SK-N-SH (cell line): ENCODE measurements around the gene CSRNP2. TPM values are rescaled to one million over a fixed set of nuclear protein-coding genes. Genes with fewer than 3 reads are reported as not detected.

ENCODE experiments used
- CTCF ChIA-PET: fragments of 300-600, 350-600 bp; formaldehyde crosslinking; extraction: SDS; loops from one replicate; lab custom pipeline; 2021; lab: Yijun Ruan, JAX
- POLR2A ChIA-PET: fragments of 350-600 bp; sonication (Branson Sonifier 250); formaldehyde crosslinking; extraction: SDS; loops from one replicate; lab custom pipeline; 2020; ENCODE audit warnings: antibody characterized with exemption, inconsistent platforms; lab: Yijun Ruan, JAX
- DNase-seq: peaks from one replicate; pipeline ENCODE4 v3.0.0; 2012
- H2AFZ ChIP-seq: fragments of 200-600 bp; sonication (generic); 2 replicates; pipeline ENCODE4 v1.8.1; 2016; ENCODE audit warnings: antibody characterized with exemption, mild to moderate bottlenecking, low read depth
- H3F3A ChIP-seq: fragments of 200-600 bp; sonication (generic); replicated peaks from 2 replicates; pipeline ENCODE3; 2016; ENCODE audit warnings: antibody characterized with exemption, mild to moderate bottlenecking; ENCODE audit not compliant: insufficient read depth
- H3K27ac ChIP-seq, 2 experiments: fragments of 200-500 bp in 1 of 2; fragments of 200-600 bp in 1 of 2; sonication (Bioruptor generic) in 1 of 2; sonication (generic), shearing (Covaris generic) in 1 of 2; 2 replicates each; pipeline versions ENCODE4 v1.5.1 to v1.6.1; 2014 to 2016; ENCODE audit warnings: low read depth in 2 of 2, inconsistent platforms in 1 of 2, low read length in 1 of 2, mild to moderate bottlenecking in 1 of 2, mixed read lengths in 1 of 2
- H3K27me3 ChIP-seq: fragments of 200-600 bp; sonication (generic), shearing (Covaris generic); 2 replicates; pipeline ENCODE4 v1.6.1; 2016; ENCODE audit warnings: mixed run types; ENCODE audit not compliant: insufficient read depth
- H3K36me3 ChIP-seq, 2 experiments: fragments of 200-500 bp in 1 of 2; fragments of 200-600 bp in 1 of 2; sonication (Bioruptor generic) in 1 of 2; sonication (generic) in 1 of 2; replicated peaks in 1 of 2; 2 replicates each; pipeline versions ENCODE3 to v1.5.1; 2014 to 2016; ENCODE audit warnings: low read length in 1 of 2, mild to moderate bottlenecking in 1 of 2; ENCODE audit not compliant: insufficient read depth in 2 of 2, control insufficient read depth in 1 of 2
- H3K4me1 ChIP-seq, 2 experiments: fragments of 200-500 bp in 1 of 2; fragments of 200-600 bp in 1 of 2; sonication (Bioruptor generic) in 1 of 2; sonication (generic), shearing (Covaris generic) in 1 of 2; 2 replicates each; pipeline versions ENCODE4 v1.5.1 to v1.6.1; 2014 to 2016; ENCODE audit warnings: low read depth in 1 of 2, low read length in 1 of 2, mixed run types in 1 of 2; ENCODE audit not compliant: insufficient read depth in 2 of 2, control insufficient read depth in 1 of 2
- H3K4me2 ChIP-seq: fragments of 200-600 bp; sonication (generic), shearing (Covaris generic); 2 replicates; pipeline ENCODE4 v1.6.1; 2017; ENCODE audit warnings: mixed run types
- H3K4me3 ChIP-seq, 2 experiments: fragments of 200-500 bp in 1 of 2; fragments of 200-600 bp in 1 of 2; sonication (Bioruptor generic) in 1 of 2; sonication (generic), shearing (Covaris generic) in 1 of 2; 2 replicates each; pipeline versions ENCODE4 v1.5.1 to v1.8.1; 2014 to 2016; ENCODE audit warnings: low read depth in 2 of 2, inconsistent platforms in 1 of 2, low read length in 1 of 2, mild to moderate bottlenecking in 1 of 2, mixed read lengths in 1 of 2, moderate library complexity in 1 of 2
- H3K79me2 ChIP-seq: fragments of 200-600 bp; sonication (generic); 2 replicates; pipeline ENCODE4 v1.8.1; 2017; ENCODE audit warnings: mild to moderate bottlenecking; ENCODE audit not compliant: insufficient read depth
- H3K9ac ChIP-seq: fragments of 200-600 bp; sonication (generic); 2 replicates; pipeline ENCODE4 v1.6.1; 2017; ENCODE audit warnings: mixed run types
- H3K9me2 ChIP-seq: fragments of 200-600 bp; sonication (generic); 2 replicates; pipeline ENCODE4 v1.6.1; 2017; ENCODE audit warnings: mixed run types
- H3K9me3 ChIP-seq: fragments of 200-600 bp; sonication (generic); 2 replicates; pipeline ENCODE4 v1.6.1; 2017; ENCODE audit warnings: mixed run types, mild to moderate bottlenecking, moderate library complexity
- H4K20me1 ChIP-seq: fragments of 200-600 bp; sonication (generic); 2 replicates; pipeline ENCODE4 v1.6.1; 2017; ENCODE audit warnings: mild to moderate bottlenecking, mixed run types; ENCODE audit not compliant: insufficient read depth
- CTCF ChIP-seq: fragments of 200-600 bp; sonication (generic); IDR thresholded peaks from 2 replicates; pipeline ENCODE4 v1.6.1; 2017; ENCODE audit warnings: antibody characterized with exemption, mild to moderate bottlenecking, moderate library complexity
- EZH2phosphoT487 ChIP-seq: fragments of 200-600 bp; sonication (generic); IDR thresholded peaks from 2 replicates; pipeline ENCODE4 v1.6.1; 2017; ENCODE audit warnings: low read depth, mixed run types, mild to moderate bottlenecking, antibody characterized with exemption, moderate library complexity, borderline replicate concordance
- FOXM1 ChIP-seq: IDR thresholded peaks from 2 replicates; pipeline ENCODE4 v1.4.0; 2012; ENCODE audit warnings: low read depth, mild to moderate bottlenecking
- GABPA ChIP-seq: IDR thresholded peaks from 2 replicates; pipeline ENCODE4 v1.4.0; 2012; ENCODE audit warnings: low read depth, mild to moderate bottlenecking
- GATA2 ChIP-seq: sonication (generic); formaldehyde crosslinking; IDR thresholded peaks from 2 replicates; pipeline ENCODE4 v1.5.0; 2020; ENCODE audit warnings: mild to moderate bottlenecking, missing genetic modification reagents
- IRF3 ChIP-seq: fragments of 150-350 bp; IDR thresholded peaks from 2 replicates; pipeline ENCODE4 v1.6.1; 2016; ENCODE audit warnings: mild to moderate bottlenecking, low read depth, low read length
- JUND ChIP-seq: IDR thresholded peaks from 2 replicates; pipeline ENCODE4 v1.4.0; 2012
- NFIC ChIP-seq: IDR thresholded peaks from 2 replicates; pipeline ENCODE4 v1.4.0; 2012; ENCODE audit warnings: borderline replicate concordance
- RCOR1 ChIP-seq: fragments of 150-350 bp; IDR thresholded peaks from 2 replicates; pipeline ENCODE4 v1.6.1; 2017; ENCODE audit warnings: antibody characterized with exemption, low read length
- REST ChIP-seq: IDR thresholded peaks from 2 replicates; pipeline ENCODE4 v1.6.1; 2012; ENCODE audit warnings: mild to moderate bottlenecking, low read depth, low read length, moderate library complexity
- TAF1 ChIP-seq: IDR thresholded peaks from 2 replicates; pipeline ENCODE4 v1.6.1; 2012; ENCODE audit warnings: low read depth, mild to moderate bottlenecking, low read length, moderate library complexity, borderline replicate concordance
- TEAD4 ChIP-seq: IDR thresholded peaks from 2 replicates; pipeline ENCODE4 v1.4.0; 2012; ENCODE audit warnings: mild to moderate bottlenecking, borderline replicate concordance; ENCODE audit not compliant: insufficient read depth
- WGBS: methylation state at CpG from one replicate; pipeline ENCODE4 v1.1.6; 2017; ENCODE audit warnings: low lambda C conversion rate; 5-methylcytosine and 5-hydroxymethylcytosine counted together
- polyA plus RNA-seq, 3 experiments: library from polyadenylated mRNA; depleted of rRNA; stranded (reverse); fragments of >200 nt; gene quantifications; 2 replicates each; pipeline ENCODE4 v1.2.3, GENCODE V29; 2012

Gene CSRNP2
- polyA plus RNA-seq, 1 of the 3 experiments (the other 2 are of a cell fraction), result 18.7 TPM

GRCh38 chr12:51033457-51034089, 49.8 kb downstream of the CSRNP2 start (continued):
- no peak for TF ChIP-seq TAF1
- no peak for TF ChIP-seq JUND
- no peak for TF ChIP-seq GABPA
- no peak for TF ChIP-seq RCOR1
- TF ChIP-seq EZH2phosphoT487, result no peak
- no peak for TF ChIP-seq TEAD4

GRCh38 chr12:51033048-51033447, 50.3 kb downstream of the CSRNP2 start:
- Histone ChIP-seq H3K79me2 (no peaks in the 10 kb centered on the region), H4K20me1 (no peaks in the 10 kb centered on the region), H3K9ac (no peak overlapping the region), H3K4me2 (no peak overlapping the region), H3K36me3 (no peaks in the 10 kb centered on the region), H3K4me3 (no peak overlapping the region), H3K9me3 (no peaks in the 10 kb centered on the region), H3K9me2 (no peaks in the 10 kb centered on the region), H3K27ac (no peak overlapping the region), H2AFZ (no peak overlapping the region), H3K27me3 (no peaks in the 10 kb centered on the region), H3F3A (peaks cover 3% of the 10 kb centered on the region), H3K4me1 (no peaks in the 10 kb centered on the region)
- CTCF ChIA-PET, result interaction anchor here (0.8 kb wide), 1 partner anchor 15 kb away, joined by 4 read pairs; the partner anchor contains the start of gene LETMD1
- no peak for DNase-seq
- 81% methylated on average over 2 of the region's 2 CpGs for WGBS
- TF ChIP-seq CTCF (no peak), GATA2 (CRISPR knock-in tag) (no peak), REST (no peak), NFIC (no peak), IRF3 (no peak), TEAD4 (no peak), FOXM1 (no peak)
- POLR2A ChIA-PET, result interaction anchor here (0.7 kb wide), 1 partner anchor 268 kb away, joined by 3 read pairs; no protein-coding TSS in a partner anchor
